Muscle of back (tissue), 11 donors: ENCODE measurements around the gene ENOX1. TPM values are rescaled to one million over a fixed set of nuclear protein-coding genes. Genes with fewer than 3 reads are reported as not detected.

Experiments used
- DNase-seq, 3 donors: peaks; one replicate each; pipeline versions ENCODE4 v3.0.0 to v3.0.0-alpha.2; 2013
- polyA plus RNA-seq, 10 donors: library from polyadenylated mRNA; unstranded; fragments of 120-200 nt; gene quantifications; one replicate each; pipeline ENCODE4 v1.2.1, GENCODE V29; 2013; ENCODE audit not compliant: insufficient read length in 10 of 10

ENOX1 gene
- polyA plus RNA-seq, 10 donors: 9.1 to 12.6 (median 11.4) TPM

DNA sequence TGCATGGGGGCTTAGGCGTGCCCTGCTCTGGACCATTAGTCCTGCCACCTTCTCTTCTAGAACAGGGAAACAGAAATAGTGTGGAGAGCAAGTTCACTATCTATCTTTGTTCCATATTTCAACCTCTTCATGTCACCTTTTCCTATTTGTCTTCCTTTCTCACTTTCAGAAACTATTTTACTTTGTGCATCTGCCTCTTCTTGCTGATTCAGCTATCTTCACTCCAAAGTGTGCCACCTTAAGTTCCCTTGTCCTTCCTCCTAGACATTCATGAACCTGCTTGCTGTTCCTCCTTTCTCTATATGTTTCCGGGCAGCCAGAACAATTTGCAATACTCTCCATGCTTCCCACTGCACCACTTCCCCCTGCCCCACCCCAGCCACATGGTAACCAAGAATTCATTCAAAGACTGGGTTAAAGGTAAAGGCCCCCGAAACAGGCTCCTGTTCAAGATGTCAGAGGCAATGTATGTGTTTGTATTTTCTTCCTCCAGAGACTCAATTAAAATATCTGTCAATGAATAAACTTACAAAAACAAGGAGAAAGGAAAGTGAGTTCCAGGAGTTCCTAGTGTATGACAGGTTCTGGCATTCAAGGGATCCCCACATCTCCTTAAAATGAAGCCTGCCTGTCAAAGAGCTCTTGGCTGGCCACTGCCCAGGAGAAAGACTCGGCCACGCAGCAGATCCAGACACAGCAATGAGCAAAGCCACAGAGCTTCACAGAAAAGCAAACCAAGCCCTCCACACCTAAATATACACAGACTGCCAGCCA, 495.3 kb downstream of the ENOX1 start:
- no peak for DNase-seq

DNA sequence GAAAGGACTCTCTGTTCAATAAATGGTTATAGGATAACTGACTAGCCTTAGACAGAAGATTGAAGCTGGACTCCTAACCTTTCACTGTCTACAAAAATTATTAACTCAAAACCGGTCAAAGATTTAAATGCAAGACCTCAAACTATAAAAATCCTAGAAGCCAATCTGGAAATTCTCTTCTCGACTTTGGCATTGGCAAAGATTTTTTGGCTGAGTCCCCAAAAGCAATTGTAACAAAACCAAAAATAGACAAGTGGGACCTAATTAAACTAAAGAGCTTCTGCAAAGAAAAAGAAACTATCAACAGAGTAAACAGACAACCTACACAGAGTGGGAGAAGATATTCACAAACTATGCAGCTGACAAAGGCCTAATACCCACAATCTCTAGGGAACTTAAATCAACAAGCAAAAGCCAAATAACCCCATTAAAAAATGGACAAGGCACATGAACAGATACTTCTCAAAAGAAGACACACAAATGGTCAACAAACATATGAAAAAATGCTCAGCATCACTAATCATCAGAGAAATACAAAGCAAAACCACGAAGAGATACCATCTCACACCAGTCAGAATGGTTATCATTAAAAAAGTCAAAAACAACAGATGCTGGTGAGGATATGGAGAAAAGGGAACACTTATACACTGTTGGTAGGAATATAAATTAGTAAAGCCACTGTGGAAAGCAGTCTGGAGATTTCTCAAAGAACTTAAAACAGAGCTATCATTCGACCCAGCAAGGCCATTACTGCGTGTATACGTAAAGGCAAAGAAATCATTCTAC, 497.1 kb downstream of the ENOX1 start:
- no peak for DNase-seq

DNA sequence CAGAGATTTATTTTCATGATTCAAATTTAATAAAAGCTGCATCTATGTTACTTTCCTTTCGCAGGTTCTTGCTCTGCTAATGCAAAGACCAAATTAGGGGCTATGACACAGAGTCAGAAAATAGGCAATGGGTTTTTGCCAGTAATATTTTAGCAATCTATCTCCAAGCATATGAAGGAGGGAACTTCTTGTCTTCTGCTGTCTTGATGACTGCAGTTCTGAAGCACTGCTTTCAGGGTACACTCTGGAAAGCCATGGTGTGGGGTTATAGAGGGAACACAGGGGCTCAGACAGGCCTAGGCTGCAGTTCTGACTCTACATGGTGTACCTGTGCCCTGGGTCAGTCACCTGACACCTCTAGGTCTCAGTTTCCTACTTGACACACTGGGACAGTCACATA, 500.0 kb downstream of the ENOX1 start:
- DNase-seq: no peak

DNA sequence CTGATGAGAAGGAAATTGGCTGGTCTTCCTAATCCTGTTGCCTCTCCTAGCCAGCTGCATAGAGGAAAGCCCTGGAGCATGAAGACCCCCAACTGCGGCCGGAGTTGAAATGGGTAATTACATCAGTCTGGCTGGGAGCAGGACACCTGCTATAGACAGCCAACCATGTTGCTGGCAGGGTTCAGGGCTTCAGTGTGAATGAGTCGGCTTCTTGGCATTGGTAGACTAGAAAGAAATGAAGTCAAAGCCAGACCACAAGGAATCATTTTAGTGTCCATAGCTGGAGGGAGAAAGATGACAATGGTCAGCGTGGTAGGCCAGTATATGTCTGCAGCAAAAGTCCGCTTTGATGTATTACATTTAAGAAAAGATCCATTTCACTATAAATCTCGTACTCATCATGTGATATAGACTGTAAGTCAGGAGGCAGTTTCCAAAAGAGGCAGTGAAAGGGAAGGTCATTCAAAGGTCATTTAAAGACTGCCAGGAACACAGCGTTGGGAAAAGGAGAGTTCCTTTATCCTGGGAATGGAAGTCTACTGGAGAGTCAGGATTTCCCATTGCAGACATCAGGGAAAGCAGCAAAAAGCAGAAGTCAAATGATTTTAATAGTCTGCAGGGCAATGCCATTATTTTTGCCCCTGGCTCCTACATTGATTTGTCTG, 500.7 kb downstream of the ENOX1 start:
- DNase-seq: peak; percentile 71 to 92 (median 87)

DNA sequence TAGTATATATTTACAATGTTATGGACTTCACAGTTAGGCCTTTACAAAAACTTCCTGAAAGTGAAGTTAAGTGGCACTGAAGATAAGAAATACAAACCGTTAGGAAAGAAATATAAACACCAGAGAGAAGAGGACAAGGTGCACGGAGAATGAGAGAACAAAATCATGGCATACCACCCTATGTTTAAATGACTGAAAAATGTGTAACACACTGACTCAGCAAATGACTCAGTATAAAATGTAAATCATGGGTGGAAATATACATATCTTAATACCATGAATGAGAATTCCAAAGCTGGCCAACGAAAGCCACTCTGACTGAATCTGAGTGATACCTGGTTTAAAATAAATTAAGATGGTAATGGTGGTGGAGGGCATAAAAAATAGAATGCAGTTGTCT, 502.6 kb downstream of the ENOX1 start:
- DNase-seq: peak in 1 of 3 donors; percentile 44

DNA sequence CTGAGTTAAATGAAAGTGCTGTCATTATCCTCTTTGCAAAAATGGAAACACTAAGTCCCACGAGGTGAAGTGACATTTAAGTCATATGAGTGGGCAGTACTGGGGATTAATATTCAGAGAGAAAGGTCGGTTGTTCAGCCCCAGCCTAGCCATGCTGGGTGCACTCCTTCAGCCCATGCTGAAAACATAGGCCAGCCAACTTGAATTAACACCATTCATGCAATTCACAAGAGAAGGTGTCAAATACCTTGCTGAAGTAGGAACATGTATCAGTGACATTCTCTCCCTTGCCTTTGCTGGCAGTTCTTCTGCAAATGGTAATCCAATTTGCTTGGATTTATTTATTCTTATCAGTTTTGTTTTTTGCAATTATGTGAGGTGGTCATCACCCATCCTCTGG, 507.1 kb downstream of the ENOX1 start:
- DNase-seq: no peak

DNA sequence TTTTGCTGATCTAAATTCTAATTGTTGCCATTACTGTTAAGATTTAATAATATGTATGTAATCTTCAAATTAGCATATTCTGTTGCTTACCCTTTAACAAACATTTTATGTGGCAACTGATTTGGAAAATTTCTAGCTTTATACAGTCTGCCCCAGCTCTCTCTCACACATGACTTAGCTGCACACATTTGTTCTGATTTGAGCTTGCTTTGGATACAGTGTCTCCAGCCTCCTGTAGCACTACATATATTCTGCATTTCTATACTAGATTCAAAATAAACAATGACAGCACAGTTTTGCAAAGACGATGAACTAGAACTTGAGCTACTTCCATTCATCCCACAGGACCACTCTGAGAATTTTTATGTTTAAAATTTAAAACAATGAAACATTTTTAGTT, 508.6 kb downstream of the ENOX1 start:
- no peak for DNase-seq

DNA sequence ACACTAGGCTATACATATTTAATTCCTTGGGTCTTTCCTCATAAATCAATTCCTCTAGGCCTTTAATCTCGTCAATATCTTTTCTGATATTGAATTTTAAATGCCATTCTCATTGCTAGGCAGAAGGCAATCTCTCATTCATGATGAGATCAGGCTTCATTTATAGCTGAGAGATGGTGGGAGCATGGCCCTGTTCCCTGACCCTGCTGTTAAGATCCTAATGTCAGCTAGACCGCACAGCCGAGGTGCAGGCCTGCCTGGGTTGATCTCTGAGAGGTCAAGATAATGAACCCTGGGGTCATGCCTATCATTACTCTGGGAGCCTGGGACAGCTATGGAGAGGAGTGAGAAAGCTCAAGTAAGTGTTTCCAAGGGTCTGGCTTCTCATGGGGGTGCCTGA, 509.6 kb downstream of the ENOX1 start:
- DNase-seq: no peak

DNA sequence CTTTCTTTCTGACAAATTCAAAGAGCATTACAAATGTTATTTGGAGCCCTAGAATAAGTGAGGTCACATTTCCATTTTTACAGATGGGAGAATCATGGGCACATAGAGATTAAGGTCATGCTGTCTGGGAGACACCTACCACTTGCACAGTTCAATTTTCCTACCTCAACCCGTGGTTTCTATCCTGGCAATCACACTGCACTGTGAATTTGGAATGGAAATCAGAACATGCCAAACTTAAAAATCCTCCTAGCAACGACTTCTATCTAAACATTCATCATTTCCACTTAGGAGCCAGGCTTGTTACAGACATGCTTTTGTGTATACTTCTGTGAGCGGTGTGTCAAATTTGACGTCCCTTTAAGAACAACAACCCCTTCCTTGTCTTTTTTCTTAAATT, 511.9 kb downstream of the ENOX1 start:
- DNase-seq: peak in 1 of 3 donors; percentile 15

DNA sequence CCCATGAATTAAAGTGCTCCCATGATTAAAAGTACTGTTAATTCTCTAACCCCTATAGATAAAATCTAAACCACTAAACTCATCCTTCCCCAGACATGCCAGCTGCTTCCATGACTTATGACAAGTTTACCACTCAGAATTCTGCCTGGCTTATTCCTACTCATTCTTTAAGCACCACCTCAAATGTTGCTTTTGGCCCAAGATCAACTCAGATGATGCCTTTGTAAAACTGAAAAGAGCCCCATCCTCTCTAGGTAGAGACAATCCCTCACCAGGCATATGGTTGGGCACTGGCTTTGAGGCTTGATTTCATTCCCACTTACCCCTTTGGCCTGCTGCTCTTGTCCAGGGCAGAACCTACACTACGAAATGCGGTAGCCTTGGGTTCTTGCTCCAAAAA, 513.4 kb downstream of the ENOX1 start:
- DNase-seq: no peak

DNA sequence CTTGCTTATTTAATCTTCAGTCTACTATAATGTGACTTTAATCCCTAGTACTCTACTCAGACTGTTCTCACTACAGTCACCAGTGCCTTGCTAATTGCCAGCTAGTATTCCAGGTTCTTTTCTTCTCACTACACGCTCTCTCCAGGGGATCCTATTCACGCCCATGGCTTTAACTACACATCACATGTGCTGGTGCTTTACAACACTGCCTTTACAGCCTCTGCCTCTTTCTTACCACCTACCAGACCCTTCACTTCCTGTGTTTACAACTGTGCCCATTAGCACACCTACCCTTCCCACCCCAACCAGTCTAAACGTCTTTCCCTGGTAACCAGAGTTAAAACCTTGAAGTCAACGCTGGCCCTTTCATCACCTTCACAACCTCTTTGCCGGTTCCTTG, 513.9 kb downstream of the ENOX1 start:
- DNase-seq: no peak

DNA sequence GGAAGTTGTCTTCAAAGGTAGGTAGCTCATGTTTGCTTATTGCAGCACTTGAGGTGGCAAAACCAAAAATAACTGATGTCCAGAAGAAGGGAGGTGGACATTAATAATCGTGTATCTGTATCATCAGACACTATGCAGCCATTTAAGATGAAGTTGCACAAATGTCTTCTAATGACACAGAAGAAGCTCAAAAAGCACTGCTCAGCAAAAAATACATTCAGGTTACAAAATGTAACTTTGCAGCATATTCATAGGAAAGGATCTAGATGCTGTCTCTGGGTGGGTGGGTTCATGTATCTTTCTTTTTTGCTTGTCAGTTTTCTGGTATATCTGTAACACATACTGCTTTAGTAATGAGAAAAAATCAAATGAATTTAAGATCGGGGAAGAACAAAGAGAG, 515.6 kb downstream of the ENOX1 start:
- no peak for DNase-seq

DNA sequence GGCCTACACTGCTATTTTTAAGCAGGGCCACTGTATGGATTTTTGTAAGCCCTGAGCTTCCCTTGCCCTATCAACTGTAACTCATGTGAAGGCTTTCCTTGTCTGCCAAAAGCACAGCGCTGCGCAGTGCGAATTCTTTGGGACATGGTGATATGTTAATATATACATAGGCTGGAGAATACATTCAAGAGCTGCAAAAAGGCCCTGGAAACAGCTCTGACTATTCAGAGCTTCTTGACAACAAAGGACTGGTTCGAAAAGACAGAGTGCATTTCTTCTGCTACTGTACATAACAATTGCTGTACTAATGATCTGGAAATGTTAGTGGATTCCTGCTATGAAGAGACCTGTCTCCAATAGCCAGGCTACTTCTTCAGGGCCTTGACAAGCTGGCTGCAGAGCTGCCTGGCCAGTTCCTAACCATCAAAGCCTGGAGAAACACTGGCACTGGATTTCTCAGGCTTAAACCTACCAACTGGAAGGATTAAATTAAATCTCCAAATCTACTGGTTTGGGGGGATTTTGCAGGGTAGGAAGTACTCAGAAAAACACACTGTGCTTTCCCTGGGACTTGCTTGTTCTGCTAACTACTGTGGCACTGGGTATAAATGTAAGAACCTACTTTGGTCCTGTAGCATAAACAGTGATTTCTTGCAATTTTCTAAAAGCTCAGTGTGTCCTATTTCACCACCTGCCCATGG, 516.5 kb downstream of the ENOX1 start:
- peak in 1 of 3 donors; percentile 24 for DNase-seq

DNA sequence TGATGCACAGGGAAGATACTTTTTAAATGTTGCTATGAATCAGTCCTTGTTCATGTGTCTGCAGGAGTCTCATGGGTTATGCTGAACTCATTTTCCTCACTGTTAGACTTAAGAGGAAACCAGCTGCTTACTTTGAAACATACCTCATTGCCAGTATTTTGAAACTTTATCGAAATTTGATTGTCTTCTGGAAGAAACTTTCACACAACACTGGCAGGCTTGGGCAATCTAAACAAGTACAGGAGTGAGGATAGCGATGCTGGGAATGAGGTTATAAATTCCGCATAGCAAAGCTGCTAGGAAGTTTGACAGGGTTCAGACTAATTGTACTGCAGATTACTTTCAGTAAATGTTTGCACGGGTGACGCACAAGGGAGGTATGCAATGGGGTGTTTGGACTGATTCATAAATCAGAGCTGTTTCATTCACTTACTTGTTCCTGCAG, 517.7 kb downstream of the ENOX1 start:
- DNase-seq: peak; percentile 49 to 91 (median 62)

DNA sequence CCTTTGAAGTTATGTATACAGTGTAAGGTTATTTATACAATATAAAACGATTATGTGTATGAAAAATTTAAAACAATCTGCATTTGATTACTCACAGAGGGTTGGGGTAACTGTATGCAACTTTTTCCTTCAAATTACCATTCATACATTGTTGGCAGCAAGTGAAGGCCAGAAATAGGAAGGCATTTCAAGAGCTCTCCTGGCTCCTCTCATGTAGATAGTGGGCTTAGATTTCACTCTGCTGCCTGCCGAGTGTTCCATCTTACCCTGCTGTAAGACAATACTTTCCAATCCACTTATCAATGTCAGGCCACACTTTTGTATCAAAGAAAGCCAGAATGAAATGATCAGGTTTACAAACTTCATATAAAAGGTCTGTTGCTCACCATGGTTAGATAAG, 518.1 kb downstream of the ENOX1 start:
- DNase-seq: peak in 1 of 3 donors; percentile 17

DNA sequence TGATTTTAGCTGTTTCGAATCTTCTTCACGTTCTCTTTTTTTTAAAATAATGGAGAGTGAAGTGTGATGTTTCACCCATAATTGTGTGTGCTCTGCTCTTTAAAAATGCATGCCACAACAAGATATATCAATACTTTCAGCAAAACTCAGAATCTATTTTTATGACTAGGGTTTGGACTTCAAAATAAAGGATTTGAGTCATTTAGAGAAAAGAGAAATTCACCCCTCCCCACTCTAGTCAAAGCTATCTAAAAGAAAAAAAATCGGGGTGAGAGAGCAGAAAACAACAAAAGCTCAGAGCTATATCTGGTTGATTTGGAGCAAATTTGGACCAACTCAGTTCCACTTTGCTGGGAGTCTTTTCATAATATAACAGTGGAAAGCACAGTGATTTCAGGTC, 518.9 kb downstream of the ENOX1 start:
- no peak for DNase-seq

DNA sequence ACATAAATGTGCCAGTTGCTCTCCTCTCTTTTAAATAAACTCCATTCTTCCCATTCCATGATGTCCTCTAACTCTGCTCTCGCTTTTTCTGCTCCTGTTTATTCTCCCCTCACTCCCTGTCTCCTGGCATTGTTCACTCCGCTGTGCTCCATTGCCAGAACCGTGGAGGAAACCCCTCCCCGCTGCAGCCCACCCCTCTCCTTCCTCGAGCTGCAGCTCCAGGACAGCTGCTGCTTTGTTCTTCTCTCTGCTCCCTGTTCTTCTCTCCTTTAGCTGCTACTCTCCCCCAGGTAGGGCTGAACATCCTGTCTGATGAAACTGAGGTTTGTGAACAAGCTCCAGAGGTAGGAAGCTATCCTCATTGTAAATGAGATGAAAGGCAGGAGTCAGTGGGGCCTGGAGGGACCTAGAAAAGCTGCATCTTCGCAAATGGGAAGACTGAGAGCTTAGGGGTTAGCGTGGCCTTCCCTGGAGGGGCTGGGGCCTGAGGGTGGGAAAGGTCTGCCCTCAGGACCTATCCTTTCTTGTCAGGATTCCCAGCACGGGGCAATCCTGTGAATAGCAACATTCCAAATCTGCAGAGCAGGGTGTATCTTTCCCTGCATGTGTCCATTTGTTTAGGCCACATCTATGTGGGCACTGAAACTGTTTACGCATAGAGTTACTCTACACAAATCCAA, 519.7 kb downstream of the ENOX1 start:
- DNase-seq: no peak

DNA sequence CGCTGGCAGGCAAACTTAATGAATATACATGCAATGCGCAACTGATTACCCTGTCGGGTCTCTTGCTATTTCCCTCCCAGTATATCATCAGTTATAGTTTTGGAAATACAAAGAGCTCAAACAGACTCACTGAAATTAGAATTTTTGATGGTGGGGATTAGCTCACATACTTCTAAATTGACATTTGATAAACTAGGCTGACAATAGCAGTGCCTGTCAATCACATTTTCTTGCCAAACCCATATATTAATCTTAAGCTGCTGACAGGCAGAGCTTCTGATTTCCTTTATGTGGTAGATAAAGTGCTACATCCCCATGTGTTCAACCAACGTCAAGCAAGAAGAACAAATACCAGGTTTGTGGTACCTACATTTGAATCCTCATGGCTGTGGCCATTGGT, 521.7 kb downstream of the ENOX1 start:
- no peak for DNase-seq

DNA sequence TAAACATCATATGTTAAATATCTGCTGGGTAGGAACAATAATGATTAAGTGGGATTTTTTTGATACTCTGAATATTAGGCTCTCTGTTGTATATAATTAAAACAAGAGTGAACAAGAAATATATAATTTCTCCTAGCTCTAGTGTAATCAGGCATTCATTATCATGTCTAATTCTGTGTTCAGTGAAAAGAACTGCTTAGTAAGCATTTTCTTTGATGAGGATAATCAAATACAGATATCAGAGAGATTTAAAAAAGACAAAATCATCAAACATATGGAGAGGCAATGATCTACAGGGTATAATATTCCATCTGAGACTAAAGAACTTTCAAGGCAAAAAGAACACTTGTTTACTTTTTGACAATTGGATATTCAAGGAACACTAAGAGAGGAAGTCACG, 522.3 kb downstream of the ENOX1 start:
- DNase-seq: no peak

DNA sequence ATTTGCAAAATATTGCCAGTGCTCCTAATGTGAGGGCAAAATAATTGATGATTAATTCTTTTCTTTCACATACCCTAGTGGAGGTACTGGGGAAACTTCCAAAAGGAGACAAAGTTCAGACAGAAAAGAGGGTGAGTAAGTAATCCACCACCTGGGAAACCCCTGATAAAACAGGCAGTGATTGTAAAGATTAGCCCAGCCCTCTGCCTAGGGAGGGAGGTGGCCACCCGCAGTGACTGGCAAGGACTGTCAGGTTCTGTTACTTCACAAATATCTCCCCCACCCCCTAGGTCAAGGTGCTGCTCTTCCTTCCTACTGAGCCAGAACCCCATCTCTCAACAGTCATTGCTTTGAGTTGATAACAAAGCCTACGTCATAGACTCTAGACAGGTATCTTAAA, 523.7 kb downstream of the ENOX1 start:
- no peak for DNase-seq

DNA sequence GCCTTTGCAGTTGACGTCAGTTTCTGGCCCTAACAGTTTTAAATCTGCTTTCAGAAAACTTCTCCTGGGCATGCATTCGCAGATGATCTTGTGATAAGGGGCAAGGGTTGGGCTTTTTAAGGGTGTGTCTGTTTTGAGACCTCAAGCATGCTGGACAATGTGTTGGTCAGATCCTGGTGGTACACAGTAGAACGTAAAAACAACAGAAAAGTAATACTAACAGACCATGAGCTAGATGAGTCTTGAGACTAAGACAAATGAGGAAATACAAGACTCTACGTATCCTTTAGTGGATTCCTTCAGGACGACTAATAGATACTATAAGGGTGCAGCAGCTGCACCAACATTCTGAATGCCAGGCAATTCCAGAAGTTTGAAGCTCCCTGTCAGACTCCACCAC, 525.8 kb downstream of the ENOX1 start:
- DNase-seq: peak in 1 of 3 donors; percentile 48
